ENCODE measurements around the gene UNC13D. TPM values are rescaled to one million over a fixed set of nuclear protein-coding genes. Genes with fewer than 3 reads are reported as not detected.

The UNC13D gene
- total RNA-seq, 1 experiment from 2014 or later: 20.2 TPM

DNA sequence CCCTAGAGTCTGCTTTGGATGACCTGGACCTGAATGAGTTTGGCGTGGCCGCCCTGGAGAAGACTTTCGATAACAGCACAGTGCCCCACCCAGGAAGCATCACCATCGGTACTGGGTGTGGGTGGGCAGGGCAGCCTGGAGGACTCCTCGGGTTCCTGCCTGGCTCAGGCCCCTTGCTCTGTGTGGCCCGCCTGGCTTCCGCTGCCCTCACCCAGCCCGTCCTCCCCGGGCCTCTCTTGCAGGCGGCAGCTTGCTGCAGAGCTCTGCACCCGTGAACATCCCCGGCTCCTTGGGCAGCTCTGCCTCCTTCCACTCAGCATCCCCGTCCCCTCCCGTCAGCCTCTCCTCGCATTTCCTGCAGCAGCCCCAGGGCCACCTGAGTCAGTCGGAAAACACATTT lies 24.5 kb downstream of the UNC13D start:
- Histone ChIP-seq H3K4me2 (ENCODE audit: low read length) (no peak overlapping the region), H3K79me2 (ENCODE audit: insufficient read depth, low read length) (no peaks in the 10 kb centered on the region), H3K36me3 (ENCODE audit: control insufficient read depth in 1 of 2, insufficient read depth in 2 of 2, low read length in 2 of 2) (peaks cover 18 to 37% of the 10 kb centered on the region in 2 experiments; a peak in 3 of 4 replicates), H2AFZ (ENCODE audit: low read depth, low read length, poor library complexity, severe bottlenecking) (no peak overlapping the region), H3K9me3 (ENCODE audit: control insufficient read depth in 1 of 2, insufficient read depth in 1 of 2, low read depth in 1 of 2, low read length in 2 of 2) (no peaks in the 10 kb centered on the region), H3K27me3 (ENCODE audit: insufficient read depth, low read length) (no peaks in the 10 kb centered on the region), H3K9ac (ENCODE audit: low read length) (no peak overlapping the region), H3K4me1 (ENCODE audit: control insufficient read depth in 1 of 2, insufficient read depth in 2 of 2, low read length in 2 of 2) (peaks cover 0 to 2% of the 10 kb centered on the region in 2 experiments; a peak in 1 of 4 replicates), H3K4me3 (replicated peaks in 1 of 2; ENCODE audit: low read depth in 1 of 2, low read length in 2 of 2) (no peak overlapping the region), H3K9me2 (ENCODE audit: insufficient read depth) (no peaks in the 10 kb centered on the region), H3K27ac (ENCODE audit: low read depth, low read length) (no peak overlapping the region), H4K20me1 (ENCODE audit: insufficient read depth) (no peaks in the 10 kb centered on the region)
- POLR2A ChIA-PET: no interaction called here
- TF ChIP-seq SRF (IDR thresholded peaks at IDR 0.05; ENCODE audit: low read depth) (no peak), SP1 (IDR thresholded peaks at IDR 0.05; ENCODE audit: low read depth) (no peak), CEBPB (IDR thresholded peaks at IDR 0.05; ENCODE audit: low read depth) (no peak), TCF7L2 (IDR thresholded peaks at IDR 0.05; ENCODE audit: borderline replicate concordance, extremely low read depth, insufficient read depth, insufficient read length) (no peak), POLR2A (IDR thresholded peaks at IDR 0.05; ENCODE audit: borderline replicate concordance, extremely low read depth, insufficient read depth, insufficient read length) (no peak), CBX3 (IDR thresholded peaks at IDR 0.05; ENCODE audit: low read depth) (no peak), YY1 (IDR thresholded peaks at IDR 0.05; ENCODE audit: extremely low read depth, insufficient replicate concordance, low read depth, low read length) (no peak)
- TF ChIP-seq, protein P1, sequence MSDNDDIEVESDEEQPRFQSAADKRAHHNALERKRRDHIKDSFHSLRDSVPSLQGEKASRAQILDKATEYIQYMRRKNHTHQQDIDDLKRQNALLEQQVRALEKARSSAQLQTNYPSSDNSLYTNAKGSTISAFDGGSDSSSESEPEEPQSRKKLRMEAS (IDR thresholded peaks at IDR 0.05): no peak
- TF ChIP-seq, protein P2, sequence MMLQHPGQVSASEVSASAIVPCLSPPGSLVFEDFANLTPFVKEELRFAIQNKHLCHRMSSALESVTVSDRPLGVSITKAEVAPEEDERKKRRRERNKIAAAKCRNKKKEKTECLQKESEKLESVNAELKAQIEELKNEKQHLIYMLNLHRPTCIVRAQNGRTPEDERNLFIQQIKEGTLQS (IDR thresholded peaks at IDR 0.05): no peak
- no peak for DNase-seq (ENCODE audit: low read depth, low spot score)
- RAD21 ChIA-PET (ENCODE audit: low non-redundant PET in 1 of 2, low total read pairs in 2 of 2, uncharacterized antibody in 2 of 2, unreplicated experiment in 2 of 2): no interaction called here
- intact Hi-C loops (cut with micrococcal nuclease): no loop called here
- CTCF ChIA-PET: no interaction called here
- BruUV-seq (replicated peaks): no TSS peak
- no peak for ATAC-seq

DNA sequence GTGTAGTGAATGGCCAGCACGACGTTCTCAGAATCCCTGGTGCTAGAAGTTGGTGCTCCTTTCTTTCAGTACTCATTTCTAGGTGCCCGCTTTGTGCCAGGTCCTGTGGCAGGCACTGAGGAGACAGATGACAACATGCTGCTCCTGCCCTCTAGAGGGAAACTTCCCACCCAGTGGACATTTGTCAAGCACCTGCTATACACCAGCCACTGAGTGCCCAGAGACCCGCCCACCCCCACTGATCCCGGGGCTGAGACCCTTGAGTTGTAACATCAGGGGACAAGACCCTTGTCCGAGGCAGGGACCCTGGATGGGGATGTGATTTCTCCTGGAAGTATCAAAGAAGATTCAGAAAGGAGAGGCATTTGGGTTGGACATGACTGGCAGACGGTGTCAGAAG lies 25.1 kb downstream of the UNC13D start:
- ChIA-PET POLR2A (interaction anchor here (0.6 to 1.4 kb wide), 2 partner anchors 36 to 39 kb away, joined by 3 to 5 read pairs; no protein-coding TSS in a partner anchor), CTCF (no interaction called here), RAD21 (ENCODE audit: low non-redundant PET in 1 of 2, low total read pairs in 2 of 2, uncharacterized antibody in 2 of 2, unreplicated experiment in 2 of 2) (no interaction called here)
- H2AFZ ChIP-seq (ENCODE audit: low read depth, low read length, poor library complexity, severe bottlenecking): no peak overlapping the region
- no peak overlapping the region for H3K4me3 ChIP-seq (replicated peaks in 1 of 2; ENCODE audit: low read depth in 1 of 2, low read length in 2 of 2)
- ATAC-seq (peak; percentile 59), DNase-seq (ENCODE audit: low read depth, low spot score) (no peak)
- no peaks in the 10 kb centered on the region for H3K79me2 ChIP-seq (ENCODE audit: insufficient read depth, low read length)
- no peaks in the 10 kb centered on the region for H3K9me3 ChIP-seq (ENCODE audit: control insufficient read depth in 1 of 2, insufficient read depth in 1 of 2, low read depth in 1 of 2, low read length in 2 of 2)
- H3K9ac ChIP-seq (ENCODE audit: low read length): no peak overlapping the region
- H3K36me3 ChIP-seq (ENCODE audit: control insufficient read depth in 1 of 2, insufficient read depth in 2 of 2, low read length in 2 of 2): peaks cover 18 to 35% of the 10 kb centered on the region in 2 experiments; a peak in 3 of 4 replicates
- no peak overlapping the region for H3K4me2 ChIP-seq (ENCODE audit: low read length)
- no peaks in the 10 kb centered on the region for H3K9me2 ChIP-seq (ENCODE audit: insufficient read depth)
- no peaks in the 10 kb centered on the region for H4K20me1 ChIP-seq (ENCODE audit: insufficient read depth)
- no peaks in the 10 kb centered on the region for H3K27me3 ChIP-seq (ENCODE audit: insufficient read depth, low read length)
- intact Hi-C loops (cut with micrococcal nuclease): no loop called here
- no peak overlapping the region for H3K27ac ChIP-seq (ENCODE audit: low read depth, low read length)
- BruUV-seq (replicated peaks): no TSS peak
- H3K4me1 ChIP-seq (ENCODE audit: control insufficient read depth in 1 of 2, insufficient read depth in 2 of 2, low read length in 2 of 2): peaks cover 0 to 5% of the 10 kb centered on the region in 2 experiments; a peak in 1 of 4 replicates
- TF ChIP-seq EZH2 (IDR thresholded peaks at IDR 0.05) (no peak), RAD21 (IDR thresholded peaks at IDR 0.05; ENCODE audit: low read depth) (peak; percentile 52), TCF7L2 (IDR thresholded peaks at IDR 0.05; ENCODE audit: borderline replicate concordance, extremely low read depth, insufficient read depth, insufficient read length) (no peak), ELF1 (IDR thresholded peaks at IDR 0.05; ENCODE audit: borderline replicate concordance, low read depth) (no peak), ZFX (IDR thresholded peaks at IDR 0.05) (no peak), JUND (IDR thresholded peaks at IDR 0.05) (no peak), SP1 (IDR thresholded peaks at IDR 0.05; ENCODE audit: low read depth) (no peak)
- TF ChIP-seq, protein P3, sequence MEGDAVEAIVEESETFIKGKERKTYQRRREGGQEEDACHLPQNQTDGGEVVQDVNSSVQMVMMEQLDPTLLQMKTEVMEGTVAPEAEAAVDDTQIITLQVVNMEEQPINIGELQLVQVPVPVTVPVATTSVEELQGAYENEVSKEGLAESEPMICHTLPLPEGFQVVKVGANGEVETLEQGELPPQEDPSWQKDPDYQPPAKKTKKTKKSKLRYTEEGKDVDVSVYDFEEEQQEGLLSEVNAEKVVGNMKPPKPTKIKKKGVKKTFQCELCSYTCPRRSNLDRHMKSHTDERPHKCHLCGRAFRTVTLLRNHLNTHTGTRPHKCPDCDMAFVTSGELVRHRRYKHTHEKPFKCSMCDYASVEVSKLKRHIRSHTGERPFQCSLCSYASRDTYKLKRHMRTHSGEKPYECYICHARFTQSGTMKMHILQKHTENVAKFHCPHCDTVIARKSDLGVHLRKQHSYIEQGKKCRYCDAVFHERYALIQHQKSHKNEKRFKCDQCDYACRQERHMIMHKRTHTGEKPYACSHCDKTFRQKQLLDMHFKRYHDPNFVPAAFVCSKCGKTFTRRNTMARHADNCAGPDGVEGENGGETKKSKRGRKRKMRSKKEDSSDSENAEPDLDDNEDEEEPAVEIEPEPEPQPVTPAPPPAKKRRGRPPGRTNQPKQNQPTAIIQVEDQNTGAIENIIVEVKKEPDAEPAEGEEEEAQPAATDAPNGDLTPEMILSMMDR (IDR thresholded peaks at IDR 0.05 in 2 of 3, conservative IDR thresholded peaks at IDR 0.05 in 1 of 3; ENCODE audit: borderline replicate concordance in 1 of 3, insufficient read depth in 1 of 3, low read depth in 2 of 3, low read length in 2 of 3): 0 out of 6 replicates have a peak, but pooled peaks of 1 of the 3 experiments have one; percentile 15
- TF ChIP-seq, protein P1 (IDR thresholded peaks at IDR 0.05): no peak
